GM19397 (cell line): ENCODE results near the gene CALD1.
A peak's percentile ranks its signal among the peaks of the same experiment; 100 is the strongest.

Experiments used
- ATAC-seq: cut with Tn5 transposase; IDR thresholded peaks from one replicate; pipeline ENCODE4 v1.9.1; 2021; ENCODE audit warnings: mild to moderate bottlenecking, moderate library complexity; ENCODE audit not compliant: unreplicated experiment

CALD1 gene

GRCh38 chr7:134891696-134892678 lies 112.6 kb downstream of the CALD1 start:
- no peak for ATAC-seq

GRCh38 chr7:134892963-134893362 lies 113.5 kb downstream of the CALD1 start:
- ATAC-seq = no peak

- ATAC-seq = no peak
Observed at GRCh38 chr7:134893920-134894319, 114.5 kb downstream of the CALD1 start.

- ATAC-seq = no peak
Observed at GRCh38 chr7:134894928-134895327, 115.5 kb downstream of the CALD1 start.

GRCh38 chr7:134896073-134896472 lies 116.6 kb downstream of the CALD1 start:
- ATAC-seq = no peak

- ATAC-seq = no peak
Observed at GRCh38 chr7:134897936-134898335, 118.5 kb downstream of the CALD1 start.

GRCh38 chr7:134899729-134900128 lies 120.3 kb downstream of the CALD1 start:
- no peak for ATAC-seq

GRCh38 chr7:134900166-134900982 lies 120.9 kb downstream of the CALD1 start:
- peak; percentile 68 for ATAC-seq

GRCh38 chr7:134901389-134902020 lies 122.1 kb downstream of the CALD1 start:
- no peak for ATAC-seq

GRCh38 chr7:134902058-134902457 lies 122.6 kb downstream of the CALD1 start:
- no peak for ATAC-seq

GRCh38 chr7:134903073-134903790 lies 123.8 kb downstream of the CALD1 start:
- ATAC-seq = no peak

- ATAC-seq = no peak
Observed at GRCh38 chr7:134905375-134905774, 125.9 kb downstream of the CALD1 start.

- ATAC-seq = no peak
Observed at GRCh38 chr7:134907000-134907399, 127.6 kb downstream of the CALD1 start.

GRCh38 chr7:134907639-134908038 lies 128.2 kb downstream of the CALD1 start:
- ATAC-seq = no peak

- ATAC-seq = no peak
Observed at GRCh38 chr7:134908289-134908688, 128.9 kb downstream of the CALD1 start.

GRCh38 chr7:134910214-134910890 lies 130.9 kb downstream of the CALD1 start:
- no peak for ATAC-seq

GRCh38 chr7:134910968-134911367 lies 131.5 kb downstream of the CALD1 start:
- ATAC-seq = no peak

GRCh38 chr7:134916171-134916883 lies 136.9 kb downstream of the CALD1 start:
- ATAC-seq = no peak

GRCh38 chr7:134919240-134919641 lies 139.8 kb downstream of the CALD1 start:
- no peak for ATAC-seq
